OCI-LY3 (cell line): ENCODE results near the gene MORF4L1.
A peak's percentile ranks its signal among the peaks of the same experiment; 100 is the strongest.

Source experiments
- H2AFZ ChIP-seq: fragments of 200-600, 300-600 bp; shearing (Covaris generic); 2 replicates; pipeline ENCODE4 v1.6.0; 2014; ENCODE audit warnings: antibody characterized with exemption, low read depth, low read length
- H3K27ac ChIP-seq: fragments of 200-600, 300-600 bp; sonication (generic); 2 replicates; pipeline ENCODE4 v1.5.1; 2014; ENCODE audit warnings: mild to moderate bottlenecking, low read length, moderate library complexity, mixed read lengths
- H3K27me3 ChIP-seq: fragments of 200-600, 300-600 bp; sonication (generic); 2 replicates; pipeline ENCODE4 v1.6.1; 2014; ENCODE audit warnings: low read depth, low read length, mixed read lengths
- H3K36me3 ChIP-seq: fragments of 200-600, 300-600 bp; sonication (generic); replicated peaks from 2 replicates; pipeline ENCODE3; 2014; ENCODE audit warnings: low read depth, low read length, mixed read lengths
- H3K4me1 ChIP-seq: fragments of 300-600, 200-600 bp; sonication (generic); 2 replicates; pipeline ENCODE4 v1.6.1; 2014; ENCODE audit warnings: low read length, mixed read lengths
- H3K4me2 ChIP-seq: fragments of 200-600, 300-600 bp; sonication (generic); 2 replicates; pipeline ENCODE4 v1.6.1; 2014; ENCODE audit warnings: low read length, mixed read lengths
- H3K4me3 ChIP-seq: fragments of 300-600, 200-600 bp; sonication (generic); 2 replicates; pipeline ENCODE4 v1.5.1; 2014; ENCODE audit warnings: antibody characterized with exemption, mild to moderate bottlenecking, low read length, moderate library complexity
- H3K79me2 ChIP-seq: fragments of 300-600, 200-600 bp; shearing (Covaris generic); 2 replicates; pipeline ENCODE4 v1.6.1; 2014; ENCODE audit warnings: mild to moderate bottlenecking, low read length, mixed read lengths
- H3K9ac ChIP-seq: fragments of 300-600, 200-600 bp; shearing (Covaris generic); 2 replicates; pipeline ENCODE4 v1.6.0; 2014; ENCODE audit warnings: mild to moderate bottlenecking, low read length, moderate library complexity
- H3K9me3 ChIP-seq: fragments of 200-600, 300-600 bp; shearing (Covaris generic); 2 replicates; pipeline ENCODE4 v1.6.1; 2014; ENCODE audit warnings: low read length, mixed read lengths; ENCODE audit not compliant: insufficient read depth
- H4K20me1 ChIP-seq: fragments of 200-600, 300-600 bp; sonication (generic); 2 replicates; pipeline ENCODE4 v1.6.1; 2016; ENCODE audit warnings: low read length, mixed read lengths; ENCODE audit not compliant: insufficient read depth
- EZH2phosphoT487 ChIP-seq: fragments of 200-600 bp; shearing (Covaris generic); IDR thresholded peaks from 2 replicates; pipeline ENCODE4 v1.6.1; 2018; ENCODE audit warnings: antibody characterized with exemption, mixed run types, low read depth
- TF ChIP-seq, protein P1 (sequence below): fragments of 200-600, 300-600 bp; sonication (generic); IDR thresholded peaks from 2 replicates; pipeline ENCODE4 v1.5.1; 2014; ENCODE audit warnings: antibody characterized with exemption, low read length, low read depth

Gene MORF4L1

DNA sequence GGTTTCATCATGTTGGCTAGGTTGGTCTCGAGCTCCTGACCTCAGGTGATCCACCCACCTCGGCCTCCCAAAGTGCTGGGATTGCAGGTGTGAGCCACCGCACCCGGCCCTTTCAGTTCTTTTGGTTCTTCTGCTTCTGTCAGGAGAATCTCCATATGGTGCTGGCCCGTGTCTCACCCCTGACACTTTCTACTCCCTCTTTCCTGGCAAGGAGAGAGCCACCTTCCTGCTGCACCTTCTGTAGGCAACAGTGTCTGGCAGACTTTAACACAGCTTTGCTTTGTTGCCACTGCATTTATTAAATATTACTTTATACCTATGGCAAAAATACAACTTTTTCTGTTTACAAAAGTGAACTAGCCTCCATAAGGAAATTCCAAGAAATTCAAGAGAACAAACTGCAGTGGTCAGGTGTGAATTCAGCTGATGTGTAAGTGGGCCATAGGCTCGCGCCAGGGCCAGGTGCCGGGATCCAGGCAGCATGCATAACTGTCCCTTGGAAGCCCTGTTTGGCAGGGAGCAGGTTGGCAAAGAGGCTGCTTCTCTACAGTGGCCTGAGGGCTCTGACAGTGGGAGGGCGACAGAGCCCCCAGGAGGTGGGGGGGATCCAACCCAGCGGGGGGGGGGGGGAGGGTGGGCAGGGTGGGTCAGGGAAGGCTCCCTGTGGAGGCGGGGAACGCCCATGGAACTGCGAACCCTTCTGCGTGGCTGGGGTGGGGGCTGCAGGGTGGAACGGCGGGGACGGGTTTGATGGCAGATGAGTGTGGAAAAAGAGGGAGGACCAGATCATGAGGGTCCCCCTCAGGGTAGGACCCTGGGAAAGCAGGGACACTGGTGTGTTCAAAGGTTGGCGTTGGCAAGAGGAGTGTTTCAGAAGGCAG, 51.0 kb downstream of the MORF4L1 start:
- TF ChIP-seq EZH2phosphoT487 = no peak
- TF ChIP-seq, protein P1, sequence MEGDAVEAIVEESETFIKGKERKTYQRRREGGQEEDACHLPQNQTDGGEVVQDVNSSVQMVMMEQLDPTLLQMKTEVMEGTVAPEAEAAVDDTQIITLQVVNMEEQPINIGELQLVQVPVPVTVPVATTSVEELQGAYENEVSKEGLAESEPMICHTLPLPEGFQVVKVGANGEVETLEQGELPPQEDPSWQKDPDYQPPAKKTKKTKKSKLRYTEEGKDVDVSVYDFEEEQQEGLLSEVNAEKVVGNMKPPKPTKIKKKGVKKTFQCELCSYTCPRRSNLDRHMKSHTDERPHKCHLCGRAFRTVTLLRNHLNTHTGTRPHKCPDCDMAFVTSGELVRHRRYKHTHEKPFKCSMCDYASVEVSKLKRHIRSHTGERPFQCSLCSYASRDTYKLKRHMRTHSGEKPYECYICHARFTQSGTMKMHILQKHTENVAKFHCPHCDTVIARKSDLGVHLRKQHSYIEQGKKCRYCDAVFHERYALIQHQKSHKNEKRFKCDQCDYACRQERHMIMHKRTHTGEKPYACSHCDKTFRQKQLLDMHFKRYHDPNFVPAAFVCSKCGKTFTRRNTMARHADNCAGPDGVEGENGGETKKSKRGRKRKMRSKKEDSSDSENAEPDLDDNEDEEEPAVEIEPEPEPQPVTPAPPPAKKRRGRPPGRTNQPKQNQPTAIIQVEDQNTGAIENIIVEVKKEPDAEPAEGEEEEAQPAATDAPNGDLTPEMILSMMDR = no peak
- Histone ChIP-seq H3K79me2 (peaks cover 14% of the 10 kb centered on the region; the same call in 1 of the 2 replicates), H3K36me3 (peaks cover 81% of the 10 kb centered on the region)

GRCh38 chr15:78925076-78925624, 52.5 kb downstream of the MORF4L1 start:
- Histone ChIP-seq H3K36me3 (peaks cover 86% of the 10 kb centered on the region), H3K4me2 (no peak overlapping the region), H3K79me2 (peaks cover 18% of the 10 kb centered on the region; the same call in 1 of the 2 replicates), H3K9me3 (no peaks in the 10 kb centered on the region), H4K20me1 (peaks cover 42% of the 10 kb centered on the region), H3K27ac (no peak overlapping the region), H3K4me1 (peaks cover 21% of the 10 kb centered on the region), H2AFZ (no peak overlapping the region), H3K9ac (no peak overlapping the region), H3K27me3 (no peaks in the 10 kb centered on the region), H3K4me3 (no peak overlapping the region)
- TF ChIP-seq EZH2phosphoT487 = no peak
- TF ChIP-seq, protein P1 = no peak

More for the DNA sequence above, 51.0 kb downstream of the MORF4L1 start:
- H3K4me1 ChIP-seq = peaks cover 21% of the 10 kb centered on the region
- H3K4me3 ChIP-seq = no peak overlapping the region
- no peaks in the 10 kb centered on the region for H3K9me3 ChIP-seq
- H4K20me1 ChIP-seq = peaks cover 42% of the 10 kb centered on the region
- no peak overlapping the region for H2AFZ ChIP-seq
- no peak overlapping the region for H3K9ac ChIP-seq
- H3K27me3 ChIP-seq = no peaks in the 10 kb centered on the region
- no peak overlapping the region for H3K4me2 ChIP-seq
- peak overlapping the region; percentile 51 for H3K27ac ChIP-seq

DNA sequence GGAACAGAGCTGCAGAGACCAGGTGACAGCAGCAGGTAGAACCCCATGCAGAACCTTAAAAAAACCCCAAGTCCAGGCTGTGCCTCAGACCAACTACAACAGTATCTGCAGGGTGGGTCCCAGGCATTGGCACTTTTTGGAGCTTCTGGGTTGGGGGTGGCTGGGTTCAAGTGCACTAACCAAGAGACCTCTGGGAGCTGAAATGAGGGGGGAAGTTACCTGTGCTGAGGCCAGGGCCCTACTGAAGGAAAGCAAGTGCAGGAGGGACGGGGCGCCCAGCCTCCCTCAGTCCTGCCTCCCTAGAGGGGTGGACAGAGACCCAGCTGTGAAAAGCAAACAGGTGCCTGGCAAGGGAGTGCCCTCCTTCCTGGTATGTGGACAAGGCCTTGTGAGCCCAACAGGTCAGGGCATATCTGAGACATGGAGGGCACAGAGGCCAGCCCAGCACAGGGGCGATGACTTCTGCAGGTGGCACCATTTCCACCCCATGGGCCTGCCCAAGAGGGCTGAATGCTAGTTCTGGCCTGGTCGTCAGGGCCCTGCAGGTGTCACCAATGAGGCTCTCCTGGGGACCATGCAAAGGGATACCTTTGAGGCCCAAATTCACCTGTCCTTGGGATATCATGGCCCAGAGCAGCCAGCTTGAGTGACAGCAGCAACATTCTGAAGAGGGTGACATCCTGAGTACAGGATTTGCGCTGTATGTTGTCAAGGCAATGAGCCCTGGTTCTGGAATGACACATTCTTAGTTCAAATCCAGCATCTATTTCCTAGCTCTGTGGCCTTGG, 53.5 kb downstream of the MORF4L1 start:
- Histone ChIP-seq H3K79me2 (peaks cover 18% of the 10 kb centered on the region; the same call in 1 of the 2 replicates), H2AFZ (no peak overlapping the region), H3K4me3 (no peak overlapping the region), H4K20me1 (peaks cover 40% of the 10 kb centered on the region), H3K4me1 (peaks cover 21% of the 10 kb centered on the region), H3K27ac (no peak overlapping the region), H3K9me3 (no peaks in the 10 kb centered on the region), H3K9ac (no peak overlapping the region), H3K36me3 (peaks cover 90% of the 10 kb centered on the region), H3K4me2 (no peak overlapping the region), H3K27me3 (no peaks in the 10 kb centered on the region)
- TF ChIP-seq, protein P1 = peak; percentile 21; the same call in 1 of the 2 replicates
- TF ChIP-seq EZH2phosphoT487 = no peak
